Neural cell (in vitro differentiated cells): ENCODE measurements around the gene ARNT2.

ENCODE experiments used
- CTCF ChIP-seq: fragments of 450-650 bp; IDR thresholded peaks from 2 replicates; pipeline ENCODE4 v1.5.1; 2014; ENCODE audit warnings: antibody characterized with exemption, mild to moderate bottlenecking, moderate library complexity; ENCODE audit not compliant: poor library complexity, severe bottlenecking
- EP300 ChIP-seq: fragments of 450-650 bp; conservative IDR thresholded peaks from 2 replicates; pipeline ENCODE4 v1.6.1; 2014; ENCODE audit warnings: antibody characterized with exemption, mild to moderate bottlenecking, moderate library complexity; ENCODE audit not compliant: poor library complexity, severe bottlenecking
- EZH2 ChIP-seq: fragments of 200-600, 300-800 bp; shearing (Covaris generic), sonication (generic); IDR thresholded peaks from 2 replicates; pipeline ENCODE4 v1.6.1; 2014; ENCODE audit warnings: antibody characterized with exemption, low read length, borderline replicate concordance, mild to moderate bottlenecking; ENCODE audit not compliant: insufficient read depth, poor library complexity, severe bottlenecking
- POLR2AphosphoS5 ChIP-seq: IDR thresholded peaks from 2 replicates; pipeline ENCODE4 v1.6.1; 2012
- SMC3 ChIP-seq: fragments of 450-650 bp; conservative IDR thresholded peaks from 2 replicates; pipeline ENCODE4 v1.6.1; 2014; ENCODE audit warnings: antibody characterized with exemption, mild to moderate bottlenecking, moderate library complexity; ENCODE audit not compliant: poor library complexity
- TAF1 ChIP-seq: IDR thresholded peaks from 2 replicates; pipeline ENCODE4 v1.6.1; 2012; ENCODE audit warnings: low read depth

GRCh38 chr15:80459818-80460217 lies 55.6 kb downstream of the ARNT2 start:
- TF ChIP-seq CTCF (no peak), TAF1 (no peak), SMC3 (no peak), EP300 (no peak), POLR2AphosphoS5 (no peak), EZH2 (no peak)
